NCI-H774 (cell line): ENCODE measurements around the gene ZFYVE1.
"Not testable (repeated sequence)": the region's sequence is repeated elsewhere in the genome, so short reads cannot be mapped to it uniquely, and the experiment has no call there.

Source experiments
- DNase-seq: peaks from one replicate; lab custom pipeline; 2025; lab: John Stamatoyannopoulos, UW

The ZFYVE1 gene

DNA sequence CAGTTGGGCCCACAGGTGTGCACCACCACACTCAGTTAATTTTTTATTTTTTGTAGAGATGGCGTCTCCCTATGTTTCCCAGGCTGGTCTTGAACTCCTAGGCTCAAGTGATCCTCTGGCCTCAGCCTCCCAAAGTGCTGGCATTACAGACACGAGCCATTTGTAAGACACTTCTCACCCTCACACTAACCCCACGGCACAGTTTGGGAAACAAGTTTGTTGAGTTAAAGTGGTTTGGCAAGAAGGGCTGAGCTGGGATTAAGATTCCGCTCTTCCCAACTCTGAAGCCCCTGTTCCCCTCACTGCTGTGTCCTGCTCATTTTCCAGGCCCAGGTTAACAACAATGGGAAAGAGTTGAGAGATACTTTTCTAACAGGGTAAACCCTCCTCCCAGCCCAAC lies 65.9 kb downstream of the ZFYVE1 start:
- DNase-seq = not testable (repeated sequence)

DNA sequence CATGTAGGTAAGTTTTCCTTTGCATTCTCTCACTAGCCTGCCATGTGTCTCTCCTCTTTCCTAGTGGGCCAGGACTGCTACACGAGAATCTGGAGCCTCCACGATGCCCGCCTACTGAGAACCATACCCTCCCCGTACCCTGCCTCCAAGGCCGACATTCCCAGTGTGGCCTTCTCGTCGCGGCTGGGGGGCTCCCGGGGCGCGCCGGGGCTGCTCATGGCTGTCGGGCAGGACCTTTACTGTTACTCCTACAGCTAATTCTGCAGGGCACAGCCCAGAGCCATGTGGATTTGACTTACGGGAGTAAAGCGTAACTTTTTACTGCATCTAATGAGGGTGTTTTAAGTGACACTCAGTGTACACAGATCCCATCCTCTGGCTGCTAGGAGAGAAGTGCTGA lies 68.4 kb downstream of the ZFYVE1 start:
- DNase-seq = no peak

DNA sequence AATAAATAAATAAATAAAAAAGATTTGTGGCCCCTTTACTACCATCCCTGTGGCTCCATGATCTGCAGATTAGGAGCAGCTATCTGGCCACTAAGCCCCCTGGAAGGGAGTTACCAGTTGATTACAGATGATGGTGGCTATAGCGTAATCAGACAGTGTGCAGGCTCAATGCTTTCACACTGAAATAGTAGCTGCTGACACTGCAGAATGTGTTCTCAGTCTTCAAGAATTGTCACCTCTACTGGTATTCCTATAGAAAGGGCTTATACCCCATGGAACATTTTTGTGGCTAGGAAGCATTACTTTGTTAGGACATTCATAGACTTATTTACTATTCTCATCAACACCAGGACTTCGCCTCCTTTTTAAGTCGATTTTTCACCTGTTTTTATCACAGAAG lies 69.7 kb downstream of the ZFYVE1 start:
- no peak for DNase-seq

DNA sequence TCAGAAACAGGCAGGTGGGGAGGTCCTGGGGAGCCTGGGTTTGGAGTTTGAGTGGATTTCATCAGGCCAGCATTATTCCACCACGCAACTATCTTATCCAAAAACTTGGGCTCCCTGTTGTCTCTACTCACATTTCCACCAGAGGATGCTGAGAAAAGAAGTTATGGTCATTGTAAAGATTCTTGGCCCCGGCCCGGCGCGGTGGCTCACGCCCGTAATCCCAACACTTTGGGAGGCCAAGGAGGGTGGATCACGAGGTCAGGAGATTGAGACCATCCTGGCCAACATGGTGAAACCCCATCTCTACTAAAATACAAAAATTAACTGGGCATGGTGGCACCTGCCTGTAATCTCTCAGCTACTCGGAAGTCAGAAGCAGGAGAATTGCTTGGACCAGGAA lies 70.2 kb downstream of the ZFYVE1 start:
- not testable (repeated sequence) for DNase-seq

DNA sequence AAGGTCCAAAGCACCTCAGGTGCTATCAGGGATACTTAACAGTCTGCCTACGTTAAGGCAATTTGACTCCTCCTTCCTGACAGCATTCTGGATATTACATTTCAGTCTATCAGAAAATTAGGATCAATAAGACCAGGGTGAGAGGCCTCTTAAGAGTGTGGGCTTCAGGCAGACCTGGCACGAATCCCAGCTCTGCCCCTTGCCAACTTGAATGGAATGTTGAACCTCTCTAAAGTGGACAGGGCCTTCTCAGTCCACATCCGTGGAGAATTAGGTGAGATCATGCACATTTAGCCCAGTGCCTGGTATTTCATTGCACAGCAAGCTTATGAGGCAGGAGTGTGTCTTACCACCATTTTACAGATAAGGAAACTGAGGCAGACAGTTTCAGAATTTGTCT lies 74.7 kb downstream of the ZFYVE1 start:
- DNase-seq = no peak

DNA sequence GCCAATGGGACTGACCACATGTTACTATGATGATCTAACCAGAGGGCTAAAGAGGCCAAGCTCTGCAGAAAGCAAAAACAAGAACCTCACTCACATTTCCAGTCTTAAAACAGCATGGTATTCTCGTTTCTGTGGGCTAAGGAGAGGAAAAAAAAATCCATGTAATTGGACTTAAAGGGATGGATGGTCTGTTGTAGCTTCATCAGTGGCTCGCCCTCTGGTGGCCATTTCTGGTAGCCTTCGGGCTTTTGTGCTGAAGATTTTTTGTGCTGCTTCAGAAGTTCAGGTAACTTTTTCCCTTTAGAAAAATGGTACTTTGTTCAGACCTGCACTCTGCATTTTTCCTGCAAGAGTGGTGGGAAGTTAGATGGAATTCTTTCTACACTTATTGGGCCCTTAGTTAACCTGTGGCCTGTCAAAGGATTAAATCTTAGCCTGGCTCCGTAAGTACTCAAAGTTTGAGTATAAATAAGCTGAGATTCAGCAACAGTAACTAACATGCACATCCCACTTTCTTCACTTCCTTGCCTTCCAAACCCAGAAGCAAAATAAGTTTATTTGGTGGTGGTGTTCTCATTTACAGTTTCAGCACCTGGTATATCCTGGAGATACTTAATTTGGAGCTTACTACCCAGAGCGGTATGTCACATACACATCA lies 78.3 kb downstream of the ZFYVE1 start:
- no peak for DNase-seq

DNA sequence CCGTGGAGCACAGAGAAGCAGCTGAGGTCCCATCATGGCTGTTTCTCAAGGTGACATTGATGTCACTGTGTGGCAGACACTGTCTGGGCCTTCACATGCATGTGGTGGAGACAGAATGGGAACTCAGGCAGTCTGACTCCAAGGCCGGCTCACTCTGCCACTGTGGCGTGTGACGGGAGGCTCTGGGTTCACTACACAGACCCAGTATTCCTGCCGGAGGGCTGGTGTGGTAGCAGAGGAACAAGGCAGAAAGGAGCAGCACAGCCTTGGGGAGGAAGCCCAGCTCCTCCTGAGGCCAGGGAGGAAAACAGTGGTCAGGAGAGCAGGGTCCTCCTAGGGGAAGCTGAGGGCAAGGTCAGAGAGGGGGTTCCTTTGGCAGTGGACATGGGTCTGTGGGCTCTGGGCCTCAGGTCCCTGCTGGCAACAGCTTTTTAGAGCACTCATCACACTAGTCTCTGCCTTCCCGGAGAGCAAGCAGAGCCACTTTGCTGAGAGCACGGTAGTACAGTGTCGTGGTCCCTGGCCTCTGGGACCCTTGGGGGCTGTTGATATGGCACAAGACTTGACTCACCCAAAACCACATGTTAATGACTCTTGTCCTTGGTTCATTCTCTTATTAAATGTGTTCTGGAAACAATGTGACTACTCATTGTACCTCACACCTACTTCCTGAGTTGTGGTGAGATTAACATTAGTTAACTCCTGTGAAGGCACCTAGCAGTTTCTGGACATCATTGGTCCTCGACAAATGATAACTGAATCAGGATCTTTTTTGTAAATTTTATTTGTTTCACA lies 79.3 kb downstream of the ZFYVE1 start:
- no peak for DNase-seq

DNA sequence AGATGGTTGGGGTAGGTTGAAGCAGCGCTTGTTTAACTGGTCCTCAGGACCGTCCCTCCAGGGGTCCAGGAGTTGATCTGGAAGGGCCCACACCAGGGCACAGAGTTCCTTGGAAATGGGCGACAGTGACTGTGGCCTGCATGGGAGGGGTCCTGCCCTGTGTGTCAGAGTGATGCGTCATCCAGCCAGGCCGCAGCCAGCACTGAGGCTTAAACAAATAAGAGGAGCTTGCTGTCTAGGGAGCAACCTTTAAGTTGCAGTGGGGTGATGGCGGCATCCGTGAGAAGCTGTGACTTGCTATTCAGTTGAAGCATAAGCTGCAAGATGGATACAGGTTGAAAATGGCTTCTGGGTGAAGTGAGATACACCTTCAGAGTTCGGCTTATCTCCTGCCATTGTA lies 80.4 kb downstream of the ZFYVE1 start:
- no peak for DNase-seq

DNA sequence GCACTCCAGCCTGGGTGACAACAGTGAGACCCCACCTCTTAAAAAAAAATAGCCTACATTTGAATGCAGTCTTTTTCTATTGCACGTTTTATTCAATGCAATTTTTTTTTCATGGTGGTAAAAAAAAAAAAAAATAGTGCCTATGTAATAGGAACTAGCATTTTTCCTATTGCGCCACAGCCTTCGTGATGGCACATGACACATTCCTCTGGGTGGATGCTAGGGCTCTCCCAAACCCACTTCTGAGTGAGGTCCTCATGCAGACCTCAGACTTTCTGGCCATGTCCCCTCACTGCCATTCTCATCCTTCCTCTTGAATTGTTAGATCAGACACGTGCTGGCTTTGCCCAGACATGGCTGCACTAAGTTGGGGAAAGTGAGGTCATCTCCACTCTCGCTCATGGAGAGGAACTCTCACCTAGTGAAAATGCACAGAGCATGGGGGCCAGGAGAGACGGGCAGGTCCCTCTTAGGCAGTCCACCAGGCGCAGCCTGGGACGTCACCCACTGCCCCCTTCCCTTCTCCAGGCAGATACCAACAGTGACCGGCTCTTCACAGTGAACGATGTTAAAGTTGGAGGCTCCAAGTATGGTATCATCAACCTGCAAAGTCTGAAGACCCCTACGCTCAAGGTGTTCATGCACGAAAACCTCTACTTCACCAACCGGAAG lies 81.4 kb downstream of the ZFYVE1 start:
- no peak for DNase-seq

DNA sequence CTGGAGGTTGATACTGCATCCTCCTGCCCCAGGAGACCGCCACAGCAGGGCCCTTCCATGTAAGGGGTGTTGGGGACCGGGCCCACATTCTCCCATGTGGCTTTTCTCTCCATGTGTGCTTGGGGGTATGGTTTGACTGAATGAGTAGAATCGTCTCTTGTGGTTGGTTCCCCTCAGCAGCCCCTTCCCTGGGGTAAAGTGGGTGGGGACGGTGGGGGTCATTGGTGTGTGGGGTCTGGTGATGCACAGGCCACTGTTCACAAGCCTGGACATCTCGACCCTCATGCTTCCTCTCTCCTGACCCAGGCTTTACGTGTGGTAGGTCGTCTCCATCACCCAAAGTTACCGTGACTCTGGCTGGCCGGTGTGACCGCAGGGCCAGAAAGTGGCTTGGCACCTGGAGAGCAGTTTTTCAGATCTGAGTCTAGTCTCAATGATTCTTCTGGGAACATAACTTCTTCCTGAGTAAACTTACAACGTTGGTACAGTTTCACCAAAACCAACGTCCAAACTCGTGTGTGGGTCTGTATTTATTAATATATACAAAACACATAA lies 83.0 kb downstream of the ZFYVE1 start:
- DNase-seq = no peak

DNA sequence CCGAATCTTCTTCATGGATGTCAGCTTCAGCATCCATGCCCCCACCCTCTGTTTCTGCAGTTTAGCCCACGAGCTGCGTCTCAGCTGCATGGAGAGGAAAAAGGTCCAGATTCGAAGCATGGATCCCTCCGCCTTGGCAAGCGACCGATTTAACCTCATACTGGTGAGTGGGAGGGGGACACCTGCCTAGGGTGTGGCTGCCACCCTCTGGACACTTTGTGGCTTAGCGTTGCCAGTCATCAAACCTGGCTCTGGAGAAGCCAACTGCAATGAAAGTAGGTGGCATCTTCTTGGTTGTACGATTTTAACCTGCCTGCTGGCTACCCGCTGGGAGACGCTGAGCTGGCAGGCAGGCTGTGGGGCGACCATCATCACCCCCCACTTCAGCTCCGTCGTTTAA lies 84.0 kb downstream of the ZFYVE1 start:
- no peak for DNase-seq

DNA sequence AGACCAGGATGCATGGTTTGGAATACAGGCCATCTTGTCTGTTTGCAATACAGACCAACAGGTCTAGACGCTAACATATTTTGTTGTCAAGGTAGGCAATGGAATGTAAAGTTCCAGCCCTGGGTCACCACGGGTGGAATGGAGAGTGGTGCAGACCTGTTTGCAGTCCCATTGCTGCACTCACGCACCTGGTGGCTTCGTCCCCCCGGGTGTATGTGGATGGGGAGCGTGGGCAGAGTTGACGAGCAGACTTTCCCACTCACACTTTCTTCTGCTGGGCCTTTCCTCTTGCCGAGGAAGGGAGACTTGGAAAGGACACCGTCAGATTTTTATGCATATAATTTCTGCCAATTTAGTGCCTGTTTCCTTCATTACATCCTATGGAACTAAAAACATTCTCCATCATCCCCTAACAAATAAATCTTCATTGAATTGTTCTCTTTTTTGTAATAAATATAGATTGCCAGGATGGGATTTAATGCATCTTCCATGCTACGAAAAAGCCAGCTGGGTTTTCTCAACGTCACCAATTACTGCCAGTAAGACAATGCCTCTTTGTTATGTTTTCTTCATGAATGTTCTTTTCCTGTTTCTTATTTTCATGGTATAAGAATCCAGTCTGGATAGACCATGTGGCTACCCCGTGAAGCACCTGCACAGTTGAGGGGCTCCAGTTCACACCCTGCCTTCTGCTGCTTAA lies 85.5 kb downstream of the ZFYVE1 start:
- no peak for DNase-seq

DNA sequence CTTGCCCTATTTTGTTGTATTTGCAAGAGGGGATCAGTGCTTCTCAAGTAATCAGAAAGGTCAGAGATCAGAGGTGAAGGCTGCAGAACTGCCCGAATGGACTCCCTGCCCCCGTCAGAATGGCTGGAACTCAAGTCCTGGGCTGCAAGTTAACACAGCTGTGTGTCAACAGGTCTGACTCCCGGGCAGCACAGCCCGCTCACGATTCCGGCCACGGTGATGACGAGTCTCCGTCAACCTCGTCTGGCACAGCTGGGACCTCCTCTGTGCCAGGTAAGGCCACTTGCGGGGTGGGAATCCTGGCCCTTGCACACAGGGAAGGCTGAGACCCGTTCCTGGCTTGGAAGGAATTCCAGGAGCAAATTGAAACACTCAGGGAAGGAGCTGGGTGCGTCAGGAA lies 87.3 kb downstream of the ZFYVE1 start:
- DNase-seq = no peak

DNA sequence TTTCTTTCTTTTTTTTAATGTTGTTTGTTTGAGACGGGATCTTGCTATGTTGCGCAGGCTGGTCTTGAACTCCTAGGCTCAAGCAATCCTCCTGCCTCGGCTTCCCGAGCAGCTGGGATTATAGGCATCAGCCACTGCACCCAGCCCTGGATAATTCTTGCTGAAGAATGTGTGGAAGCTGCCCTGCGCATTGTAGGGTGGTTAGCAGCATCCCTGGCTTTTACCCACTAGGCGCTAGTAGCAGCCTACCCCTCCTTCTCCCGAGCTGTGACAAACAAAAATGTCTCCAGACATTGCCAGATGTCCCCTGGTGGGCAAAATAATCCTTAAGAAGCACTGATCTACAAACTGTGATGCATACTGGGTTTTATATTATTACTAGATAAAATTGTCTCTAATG lies 94.0 kb downstream of the ZFYVE1 start:
- no peak for DNase-seq

DNA sequence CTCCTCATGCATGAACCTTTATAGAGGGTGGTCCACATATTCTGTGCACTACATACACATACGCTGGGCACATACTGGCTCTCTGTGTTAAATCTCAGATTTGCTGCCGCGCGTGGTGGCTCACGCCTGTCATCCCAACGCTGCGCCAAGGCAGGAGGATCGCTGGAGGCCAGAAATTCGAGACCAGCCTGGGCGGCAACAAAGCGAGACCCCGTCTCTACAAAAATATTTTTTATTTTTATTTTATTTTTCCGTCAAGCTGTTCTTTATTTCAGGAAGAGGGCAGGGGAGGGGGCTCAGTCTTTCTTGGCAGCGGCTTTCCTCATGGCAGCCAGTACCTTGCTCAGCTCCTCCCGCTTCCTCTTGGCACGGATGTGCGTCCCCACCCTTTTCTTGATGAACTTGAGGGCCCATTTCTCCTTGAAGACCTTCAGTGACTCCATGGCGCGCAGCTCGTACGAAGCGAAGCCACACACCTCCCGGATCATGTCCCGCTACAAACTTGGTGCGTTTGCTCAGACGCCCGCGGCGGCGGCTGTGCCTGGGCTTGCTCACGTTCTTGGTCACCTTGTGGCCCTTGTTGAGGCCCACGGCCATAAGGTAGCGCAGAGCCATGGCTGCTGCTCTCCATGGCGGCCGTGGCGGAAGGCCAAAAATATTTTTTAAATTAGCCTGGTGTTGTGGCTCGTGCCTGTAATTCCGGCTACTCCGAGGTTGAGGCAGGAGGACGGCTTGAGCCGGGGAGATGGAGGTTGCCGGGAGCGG lies 97.4 kb downstream of the ZFYVE1 start:
- no peak for DNase-seq

DNA sequence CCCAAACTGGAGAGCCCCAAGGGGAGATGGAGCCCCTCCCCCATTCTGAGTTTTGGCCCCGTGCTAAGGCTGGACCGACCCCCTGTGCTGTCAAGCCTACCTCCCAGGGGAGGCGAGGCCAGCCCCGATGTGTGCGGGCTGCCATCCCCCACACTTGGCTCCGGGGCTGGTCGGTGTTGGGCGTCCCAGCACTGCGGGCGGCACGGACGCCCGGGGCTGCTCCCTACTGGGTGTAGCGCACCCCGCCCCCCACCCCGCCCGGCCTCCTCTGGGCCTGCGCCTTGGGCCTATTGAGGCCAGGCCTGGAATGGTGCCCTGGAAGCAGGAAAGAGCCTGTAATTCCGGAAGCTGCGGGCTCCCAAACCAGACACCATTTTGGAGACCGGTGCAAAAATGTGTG lies 98.0 kb downstream of the ZFYVE1 start:
- DNase-seq = no peak

DNA sequence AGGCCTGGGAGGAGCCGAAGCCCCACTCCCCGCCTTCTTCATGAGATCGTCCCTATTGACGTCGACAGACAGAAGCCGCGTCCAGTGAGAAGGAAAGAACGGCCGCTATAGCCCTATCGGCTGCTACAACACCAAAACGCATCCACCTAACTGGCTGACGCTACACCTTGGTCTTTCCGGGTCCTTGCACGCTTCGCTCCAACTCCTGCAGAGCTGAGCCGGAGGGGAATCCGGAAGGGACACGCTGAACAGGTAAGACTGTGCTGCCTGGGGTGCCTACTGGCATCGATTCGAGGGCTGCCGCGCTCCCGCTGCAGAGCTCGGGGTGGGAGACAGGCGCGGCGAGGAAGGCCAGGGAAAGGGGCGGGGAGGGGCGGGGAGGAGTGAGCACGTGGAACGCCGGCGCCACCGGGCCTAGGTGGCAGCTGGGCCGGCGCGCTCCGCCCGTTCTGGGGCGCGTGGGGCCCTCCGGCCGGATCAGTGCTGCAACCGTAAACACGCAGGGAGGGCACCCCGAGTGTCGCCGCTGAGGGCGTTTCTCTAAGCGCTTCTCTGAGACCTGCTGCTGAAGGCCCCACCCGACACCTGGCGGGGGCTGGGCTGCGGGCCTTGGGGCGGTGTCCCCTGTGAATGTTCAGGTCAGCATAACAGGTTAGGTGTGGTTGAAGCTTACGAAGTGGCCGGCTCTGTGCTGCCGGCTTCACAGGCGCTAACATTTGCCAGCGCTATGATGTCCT lies 100.4 kb downstream of the ZFYVE1 start, which contains the start of gene DCAF4:
DCAF4 (plus strand) TSS at position 173 of the 737 bp plus-strand sequence. CDS start 11,515 bp downstream, outside the sequence.
- peak; percentile 86 for DNase-seq

DNA sequence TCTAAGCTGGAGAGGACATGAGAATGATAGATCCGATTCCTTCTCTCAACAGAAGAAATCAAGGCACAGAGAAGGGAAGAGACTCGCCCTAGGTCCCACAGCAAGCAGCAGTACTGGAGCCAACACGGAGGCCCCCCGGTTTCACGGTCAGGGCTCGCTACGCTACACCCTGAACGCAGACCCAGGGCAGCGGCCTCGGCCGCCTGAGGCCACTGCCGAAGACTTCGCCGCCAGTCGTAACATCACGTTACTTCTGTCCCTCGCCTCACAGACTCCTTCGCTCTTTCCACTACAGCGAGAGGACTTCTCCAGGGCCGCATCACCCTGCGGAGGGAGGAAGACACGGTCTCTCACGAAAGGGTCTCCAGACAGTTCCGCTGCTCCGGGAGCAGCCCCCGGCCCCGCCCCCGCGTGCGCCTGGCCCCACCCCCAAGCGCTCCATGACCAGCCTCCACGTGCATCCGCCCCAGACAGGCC lies 101.1 kb downstream of the ZFYVE1 start:
- no peak for DNase-seq

DNA sequence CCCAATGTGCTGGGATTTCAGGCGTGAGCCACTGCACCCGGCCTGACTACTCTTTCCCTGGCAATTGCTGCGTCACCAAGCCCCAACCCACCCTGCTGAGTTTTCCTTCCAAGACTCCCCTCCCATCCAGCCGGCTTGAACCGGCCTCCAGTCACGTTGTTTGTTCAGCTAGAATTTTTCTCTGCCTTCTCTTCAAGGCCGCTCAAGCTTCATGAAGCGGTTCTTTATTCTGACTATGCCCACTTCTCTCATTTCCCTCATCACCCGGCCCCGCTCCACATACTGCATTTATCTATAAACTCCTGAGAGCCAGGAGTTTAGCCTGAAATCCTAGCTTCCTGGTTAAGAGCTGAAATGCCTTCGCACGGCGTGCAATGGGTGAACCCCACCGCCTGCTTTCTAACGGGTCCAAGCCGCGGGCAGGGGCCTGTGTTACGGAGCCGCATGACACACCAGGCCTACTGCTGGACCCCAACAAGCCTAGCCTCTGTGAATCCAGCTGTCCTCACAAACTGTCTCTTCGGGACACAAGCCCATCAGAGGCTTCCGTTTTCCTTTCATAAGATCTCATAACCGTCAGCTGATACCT lies 101.6 kb downstream of the ZFYVE1 start:
- no peak for DNase-seq

DNA sequence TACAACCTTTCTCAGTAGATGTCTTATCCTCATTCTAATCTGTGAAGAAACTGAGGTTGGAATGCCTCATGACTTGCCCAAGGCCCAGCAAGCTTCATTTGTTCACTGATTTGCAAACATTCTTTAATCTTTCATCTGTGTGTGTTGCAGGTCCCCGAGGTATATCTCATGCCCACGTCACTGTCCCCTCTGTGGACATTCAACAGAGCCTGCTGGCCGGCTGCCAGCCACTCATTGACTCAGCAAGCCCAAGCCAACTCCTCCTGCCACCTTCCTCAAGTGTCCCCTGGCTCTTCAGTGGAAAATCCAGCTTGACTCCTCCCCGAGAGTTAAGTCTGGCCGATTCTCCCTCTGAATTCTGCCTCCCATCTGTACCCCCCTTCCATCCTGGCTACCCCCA lies 102.6 kb downstream of the ZFYVE1 start:
- no peak for DNase-seq
